ENCODE data around the gene BTBD9. TPM values are rescaled to one million over a fixed set of nuclear protein-coding genes. Genes with fewer than 3 reads are reported as not detected.

BTBD9 gene
- total RNA-seq, 2 experiments from 2014 or later, result 6.2 to 6.4 TPM

GRCh38 chr6:38658418-38659167 is 18.9 kb upstream of the BTBD9 start:
- ATAC-seq, result no peak
- H3K4me1 Mint-ChIP-seq (ENCODE audit: low read depth), result peaks cover 2% of the 10 kb centered on the region
- no peak for TF ChIP-seq CTCF (IDR thresholded peaks at IDR 0.05)
- DNase-seq, result no peak
- H3K27me3 Mint-ChIP-seq, result no peaks in the 10 kb centered on the region
- ChIA-PET POLR2A (no interaction called here), CTCF (no interaction called here)
- no peaks in the 10 kb centered on the region for H3K36me3 Mint-ChIP-seq (ENCODE audit: low read depth)
- no peak overlapping the region for H3K27ac Mint-ChIP-seq
- no peak overlapping the region for H3K4me3 Mint-ChIP-seq
- intact Hi-C loops (cut with micrococcal nuclease), result no loop called here
- no peaks in the 10 kb centered on the region for H3K9me3 Mint-ChIP-seq

GRCh38 chr6:38656896-38657295 is 17.2 kb upstream of the BTBD9 start:
- Mint-ChIP-seq H3K36me3 (ENCODE audit: low read depth) (no peaks in the 10 kb centered on the region), H3K4me1 (ENCODE audit: low read depth) (peaks cover 2% of the 10 kb centered on the region), H3K27me3 (no peaks in the 10 kb centered on the region), H3K27ac (no peak overlapping the region), H3K9me3 (no peaks in the 10 kb centered on the region), H3K4me3 (no peak overlapping the region)
- no peak for TF ChIP-seq CTCF (IDR thresholded peaks at IDR 0.05)
- POLR2A ChIA-PET, result no interaction called here
- CTCF ChIA-PET, result no interaction called here
- no peak for DNase-seq
- ATAC-seq, result no peak
- intact Hi-C loops (cut with micrococcal nuclease), result no loop called here

- TF ChIP-seq CTCF (IDR thresholded peaks at IDR 0.05), result no peak
- POLR2A ChIA-PET, result no interaction called here
- no peak for DNase-seq
- Mint-ChIP-seq H3K36me3 (ENCODE audit: low read depth) (no peaks in the 10 kb centered on the region), H3K27me3 (no peaks in the 10 kb centered on the region), H3K9me3 (peaks cover 5% of the 10 kb centered on the region), H3K4me1 (ENCODE audit: low read depth) (peaks cover 2% of the 10 kb centered on the region), H3K4me3 (no peak overlapping the region), H3K27ac (no peak overlapping the region)
- CTCF ChIA-PET, result no interaction called here
- ATAC-seq, result no peak
- intact Hi-C loops (cut with micrococcal nuclease), result no loop called here
Measured at GRCh38 chr6:38654263-38654662, 14.5 kb upstream of the BTBD9 start.

- Mint-ChIP-seq H3K9me3 (peaks cover 5% of the 10 kb centered on the region), H3K4me1 (ENCODE audit: low read depth) (no peaks in the 10 kb centered on the region), H3K4me3 (no peak overlapping the region), H3K27me3 (no peaks in the 10 kb centered on the region), H3K36me3 (ENCODE audit: low read depth) (no peaks in the 10 kb centered on the region), H3K27ac (no peak overlapping the region)
- ChIA-PET CTCF (no interaction called here), POLR2A (interaction anchor here (1.4 kb wide), 1 partner anchor 11 kb away, joined by 6 read pairs; the partner anchor contains the start of gene BTBD9)
- ATAC-seq, result no peak
- TF ChIP-seq CTCF (IDR thresholded peaks at IDR 0.05), result no peak
- intact Hi-C loops (cut with micrococcal nuclease), result no loop called here
- no peak for DNase-seq
Measured at GRCh38 chr6:38651121-38651784, 11.5 kb upstream of the BTBD9 start.

- H3K4me3 Mint-ChIP-seq, result no peak overlapping the region
Measured at GRCh38 chr6:38650207-38650752, 10.6 kb upstream of the BTBD9 start.

More at GRCh38 chr6:38650207-38650752, 10.6 kb upstream of the BTBD9 start:
- ATAC-seq, result no peak
- no peak for DNase-seq
- peaks cover 5% of the 10 kb centered on the region for H3K9me3 Mint-ChIP-seq
- no peak for TF ChIP-seq CTCF (IDR thresholded peaks at IDR 0.05)
- ChIA-PET CTCF (no interaction called here), POLR2A (interaction anchor here (1.4 kb wide), 1 partner anchor 10 kb away, joined by 6 read pairs; the partner anchor contains the start of gene BTBD9)
- intact Hi-C loops (cut with micrococcal nuclease), result no loop called here
- H3K36me3 Mint-ChIP-seq (ENCODE audit: low read depth), result no peaks in the 10 kb centered on the region
- no peaks in the 10 kb centered on the region for H3K27me3 Mint-ChIP-seq
- H3K4me1 Mint-ChIP-seq (ENCODE audit: low read depth), result no peaks in the 10 kb centered on the region
- H3K27ac Mint-ChIP-seq, result no peak overlapping the region
